HG03442 (cell line): ENCODE data around the gene FOXO6.

ENCODE experiments used
- ATAC-seq: cut with Tn5 transposase; IDR thresholded peaks from one replicate; pipeline ENCODE4 v1.9.1; 2021; ENCODE audit warnings: mild to moderate bottlenecking, moderate library complexity; ENCODE audit not compliant: unreplicated experiment

FOXO6 gene

GRCh38 chr1:41397020-41397419, 35.8 kb downstream of the FOXO6 start:
- ATAC-seq: no peak

DNA sequence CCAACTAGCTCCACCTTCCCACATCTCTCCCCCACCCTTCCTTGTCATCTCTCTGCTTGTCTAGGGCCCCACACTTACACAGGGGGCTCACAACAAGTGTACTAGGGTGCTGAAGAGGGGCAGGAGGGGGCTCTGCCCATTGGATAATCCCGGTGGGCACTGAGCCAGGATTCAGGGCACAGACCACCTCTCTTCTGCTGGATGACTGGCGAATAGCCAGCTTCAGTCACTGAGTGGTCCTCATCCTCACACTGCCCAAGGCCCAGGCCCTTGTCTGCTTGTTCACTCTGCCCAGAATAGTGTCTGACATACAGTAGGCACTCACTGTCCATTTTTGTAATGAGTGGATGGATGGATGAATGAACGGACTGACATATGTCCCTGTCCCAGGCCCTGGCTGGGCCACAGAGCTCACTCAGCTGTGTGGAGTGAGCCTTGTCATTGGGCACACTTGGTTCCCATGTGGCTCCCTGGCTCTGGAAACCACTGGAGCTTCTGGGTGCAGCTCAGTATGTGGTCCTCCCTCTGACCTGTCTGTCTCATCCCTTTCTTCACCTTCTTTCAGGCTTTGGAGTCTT, 36.6 kb downstream of the FOXO6 start:
- ATAC-seq: no peak

DNA sequence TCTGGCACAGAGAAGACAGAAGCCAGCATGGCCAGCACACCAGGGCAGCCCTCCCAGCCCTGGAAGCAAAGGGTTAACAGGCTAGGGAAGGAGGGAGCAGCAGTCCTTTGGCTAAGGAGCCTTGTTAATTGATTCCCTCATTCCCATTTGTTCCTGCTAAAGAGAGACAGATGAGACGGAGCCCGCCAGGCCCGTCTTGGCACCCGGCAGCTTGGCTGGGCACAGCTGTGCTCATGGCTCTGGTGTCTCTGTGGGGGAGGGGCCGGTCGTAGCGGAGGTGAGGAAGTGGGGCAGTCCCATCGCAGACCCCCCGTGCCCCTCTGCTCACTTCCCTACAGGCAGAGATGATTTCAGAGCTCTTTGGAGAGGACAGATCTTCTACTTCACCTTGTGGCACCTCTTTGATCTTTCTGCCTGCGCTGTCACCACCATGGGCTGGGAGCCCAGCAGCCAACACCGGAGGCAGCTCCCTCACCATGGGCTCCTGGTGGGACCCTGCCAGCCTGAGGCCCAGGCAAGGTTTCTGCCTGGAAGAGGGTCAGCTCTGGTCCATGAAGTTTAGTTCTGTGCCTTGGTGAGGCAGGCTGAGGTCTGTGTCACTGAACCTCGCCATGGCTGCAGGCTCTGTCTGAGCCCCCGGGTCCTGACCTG, 38.0 kb downstream of the FOXO6 start:
- no peak for ATAC-seq

DNA sequence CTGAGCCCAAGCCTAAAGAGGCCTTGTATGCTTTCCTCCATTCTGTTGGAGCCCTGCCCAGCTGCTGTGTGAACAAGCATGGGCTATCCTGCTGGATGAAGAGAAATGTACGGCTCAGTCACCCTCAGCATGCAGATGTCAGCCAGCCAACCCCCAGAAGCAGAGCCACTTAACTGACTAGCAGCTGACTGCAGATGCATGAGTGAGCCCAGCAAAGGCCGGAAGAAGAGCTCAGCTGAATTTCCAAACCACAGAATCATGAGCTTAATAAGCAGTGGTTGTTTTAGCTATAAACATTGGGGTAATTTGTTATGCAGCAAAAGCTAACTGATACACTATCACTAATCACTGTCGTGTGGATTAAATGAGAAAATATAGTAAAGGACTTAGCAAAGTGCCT, 39.0 kb downstream of the FOXO6 start:
- ATAC-seq: no peak

DNA sequence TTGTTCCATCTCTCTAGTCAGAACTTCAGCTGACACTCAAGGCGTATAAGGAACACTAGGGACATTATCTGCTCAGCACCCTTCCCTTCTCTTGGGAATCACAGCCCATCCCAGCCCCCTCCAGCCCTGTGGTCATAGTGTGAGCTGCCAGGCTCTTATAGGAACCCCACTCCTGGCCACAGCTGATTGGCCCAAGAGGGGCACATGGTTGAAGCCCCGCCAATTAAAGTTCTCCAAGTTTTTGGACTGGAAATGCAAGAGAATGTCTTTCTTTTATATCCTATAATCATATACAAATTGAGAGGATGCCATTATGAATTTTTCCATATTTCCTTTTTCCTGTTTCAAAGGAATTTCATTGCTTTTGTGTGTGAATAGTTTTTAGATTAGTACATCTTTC, 40.7 kb downstream of the FOXO6 start:
- ATAC-seq: no peak

GRCh38 chr1:41404308-41404761, 43.1 kb downstream of the FOXO6 start:
- no peak for ATAC-seq

DNA sequence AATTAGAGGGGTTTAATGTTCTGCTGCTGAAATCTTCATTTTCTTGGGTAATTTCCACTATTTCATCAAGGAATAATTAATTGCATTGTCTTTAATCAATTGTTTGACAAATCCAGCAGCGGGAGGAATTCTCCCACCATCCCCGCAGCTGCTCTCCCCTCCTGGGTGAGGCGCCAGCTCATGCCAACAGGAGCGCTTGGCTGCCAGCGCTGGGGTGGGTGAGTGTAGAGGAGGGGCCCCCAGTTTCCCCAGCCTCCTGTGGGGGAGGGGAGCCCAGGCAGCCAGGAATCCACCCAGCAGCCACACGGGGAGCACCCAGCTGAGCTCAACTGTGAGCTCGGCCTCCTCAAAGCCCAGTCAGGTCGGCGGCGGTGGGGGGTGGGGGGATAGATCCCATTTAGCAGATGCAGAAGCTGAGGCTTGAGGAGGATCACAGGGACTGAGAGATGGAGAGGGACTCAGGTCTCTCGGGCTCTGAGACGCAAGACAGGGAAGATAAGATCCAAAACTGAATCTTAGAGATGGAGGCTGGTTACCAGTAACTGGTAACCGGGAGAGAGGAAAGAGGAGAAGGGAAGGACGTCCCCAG, 46.5 kb downstream of the FOXO6 start:
- ATAC-seq: no peak

GRCh38 chr1:41408691-41409090, 47.5 kb downstream of the FOXO6 start:
- no peak for ATAC-seq

DNA sequence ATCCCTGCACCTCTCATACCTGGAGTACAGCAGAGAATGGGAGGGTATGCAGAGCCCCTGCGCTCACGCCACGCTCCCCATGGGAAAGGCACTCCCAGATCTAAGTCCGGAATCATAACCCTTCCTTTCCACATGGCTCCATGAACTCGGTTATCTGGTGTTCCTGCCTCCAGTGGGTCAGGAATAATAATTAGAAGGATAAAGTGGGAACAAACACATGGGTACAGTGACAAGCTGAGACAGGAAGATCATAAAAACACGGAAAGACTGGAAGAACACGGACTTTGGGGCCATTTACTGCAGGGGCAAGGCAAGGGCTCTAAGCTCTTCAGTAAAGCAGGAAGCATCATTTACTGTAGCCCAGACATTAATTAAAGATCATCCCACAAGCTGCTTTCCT, 48.6 kb downstream of the FOXO6 start:
- ATAC-seq: no peak

- no peak for ATAC-seq
These were observed 49.2 kb downstream of the FOXO6 start for GRCh38 chr1:41410462-41410861.

GRCh38 chr1:41411229-41411628, 50.0 kb downstream of the FOXO6 start:
- no peak for ATAC-seq

GRCh38 chr1:41412748-41413147, 51.5 kb downstream of the FOXO6 start:
- no peak for ATAC-seq

- no peak for ATAC-seq
These were observed 52.6 kb downstream of the FOXO6 start for GRCh38 chr1:41413748-41414281.

- no peak for ATAC-seq
These were observed 53.1 kb downstream of the FOXO6 start for GRCh38 chr1:41414296-41414695.

GRCh38 chr1:41414716-41415306, 53.6 kb downstream of the FOXO6 start:
- ATAC-seq: no peak

GRCh38 chr1:41416081-41416480, 54.8 kb downstream of the FOXO6 start:
- ATAC-seq: no peak

DNA sequence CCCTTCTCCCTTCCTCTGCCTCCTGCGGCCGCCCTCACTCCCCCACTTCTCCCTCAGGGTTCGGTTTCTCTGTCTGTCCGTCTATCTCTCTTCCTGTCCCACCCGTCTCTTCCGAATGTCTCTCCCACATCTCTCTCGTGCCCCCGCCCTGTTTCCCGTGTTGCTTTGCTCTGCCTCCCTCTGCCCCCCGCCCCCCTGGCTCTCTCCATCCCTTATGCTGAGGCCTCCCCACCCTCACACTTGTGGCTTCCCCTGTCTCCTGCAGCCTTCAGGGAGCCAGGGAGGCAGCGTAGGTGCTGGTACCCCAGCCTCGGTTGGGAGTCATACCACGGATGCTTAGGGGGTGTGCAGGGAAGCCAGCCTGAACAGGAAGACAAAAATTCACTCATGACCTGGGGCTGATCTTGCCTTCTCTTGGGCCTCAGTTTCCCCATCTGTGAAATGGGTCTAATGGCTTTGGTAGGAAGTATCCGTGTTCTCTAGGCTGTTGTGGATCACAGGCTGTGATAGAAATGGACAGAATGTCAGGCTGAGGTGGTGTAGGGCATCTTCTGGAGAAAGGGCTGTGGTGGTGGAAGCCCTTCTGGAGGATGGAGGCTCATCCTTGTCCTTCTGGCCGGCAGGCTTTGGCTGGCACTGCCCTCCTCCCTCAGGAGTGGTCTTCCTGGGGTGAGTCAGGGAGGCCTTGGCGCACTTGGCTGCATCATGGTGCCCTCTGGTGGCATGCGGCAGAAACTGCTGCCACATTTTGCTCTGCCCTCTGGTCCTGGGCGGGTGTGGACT, 55.5 kb downstream of the FOXO6 start:
- ATAC-seq: no peak

- ATAC-seq: no peak
These were observed 56.1 kb downstream of the FOXO6 start for GRCh38 chr1:41417335-41417682.

GRCh38 chr1:41417746-41418145, 56.5 kb downstream of the FOXO6 start:
- no peak for ATAC-seq

GRCh38 chr1:41418857-41419583, 57.8 kb downstream of the FOXO6 start:
- no peak for ATAC-seq
